ENCODE results near the gene COL15A1.

GRCh38 chr9:98999152-98999525 is 55.4 kb downstream of the COL15A1 start:
- peak in 1 of 3 experiments; percentile 5 for TF ChIP-seq CTCF (optimal IDR thresholded peaks at IDR 0.05 in 1 of 3, IDR thresholded peaks at IDR 0.05 in 1 of 3, conservative IDR thresholded peaks at IDR 0.05 in 1 of 3; ENCODE audit: extremely low read depth in 1 of 3, insufficient read depth in 2 of 3, low read length in 3 of 3)
- TF ChIP-seq EZH2 (IDR thresholded peaks at IDR 0.05; ENCODE audit: low read length) = no peak
